ENCODE measurements around the gene DMAC2.
A peak's percentile ranks its signal among the peaks of the same experiment; 100 is the strongest.

- TF ChIP-seq, protein P1, sequence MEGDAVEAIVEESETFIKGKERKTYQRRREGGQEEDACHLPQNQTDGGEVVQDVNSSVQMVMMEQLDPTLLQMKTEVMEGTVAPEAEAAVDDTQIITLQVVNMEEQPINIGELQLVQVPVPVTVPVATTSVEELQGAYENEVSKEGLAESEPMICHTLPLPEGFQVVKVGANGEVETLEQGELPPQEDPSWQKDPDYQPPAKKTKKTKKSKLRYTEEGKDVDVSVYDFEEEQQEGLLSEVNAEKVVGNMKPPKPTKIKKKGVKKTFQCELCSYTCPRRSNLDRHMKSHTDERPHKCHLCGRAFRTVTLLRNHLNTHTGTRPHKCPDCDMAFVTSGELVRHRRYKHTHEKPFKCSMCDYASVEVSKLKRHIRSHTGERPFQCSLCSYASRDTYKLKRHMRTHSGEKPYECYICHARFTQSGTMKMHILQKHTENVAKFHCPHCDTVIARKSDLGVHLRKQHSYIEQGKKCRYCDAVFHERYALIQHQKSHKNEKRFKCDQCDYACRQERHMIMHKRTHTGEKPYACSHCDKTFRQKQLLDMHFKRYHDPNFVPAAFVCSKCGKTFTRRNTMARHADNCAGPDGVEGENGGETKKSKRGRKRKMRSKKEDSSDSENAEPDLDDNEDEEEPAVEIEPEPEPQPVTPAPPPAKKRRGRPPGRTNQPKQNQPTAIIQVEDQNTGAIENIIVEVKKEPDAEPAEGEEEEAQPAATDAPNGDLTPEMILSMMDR (IDR thresholded peaks at IDR 0.05; ENCODE audit: insufficient read depth, low read depth, low read length) = peak; percentile 23
- no peak for TF ChIP-seq EZH2 (IDR thresholded peaks at IDR 0.05; ENCODE audit: insufficient read depth, low read length)
Measured at GRCh38 chr19:41431426-41432386, 8.0 kb downstream of the DMAC2 start.
